Measurements from ENCODE around the gene MBP.

MBP gene

DNA sequence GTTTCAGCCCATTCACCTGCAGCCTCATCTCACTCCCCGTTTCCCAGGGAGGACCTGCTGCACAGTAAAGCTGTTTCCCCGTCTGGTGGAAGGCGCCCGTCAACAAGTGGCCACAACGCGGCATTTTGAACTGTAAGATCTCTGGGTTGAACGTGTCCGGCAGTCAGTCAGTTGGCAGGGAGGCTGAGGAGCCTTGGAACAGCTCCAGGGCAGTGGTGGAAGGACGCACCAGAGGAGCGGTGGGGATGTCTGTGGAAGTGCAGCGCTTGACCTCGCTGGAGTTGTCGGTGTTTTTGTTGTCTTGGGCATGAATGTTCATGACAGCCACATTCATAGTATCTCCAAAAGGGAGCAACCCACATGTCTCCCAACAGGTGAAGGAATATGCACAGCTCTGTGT, 31.4 kb upstream of the MBP start (continued):
- TF ChIP-seq CREB5 (CRISPR knock-in tag; IDR thresholded peaks at IDR 0.05; ENCODE audit: low read depth): no peak
- TF ChIP-seq, protein P1, sequence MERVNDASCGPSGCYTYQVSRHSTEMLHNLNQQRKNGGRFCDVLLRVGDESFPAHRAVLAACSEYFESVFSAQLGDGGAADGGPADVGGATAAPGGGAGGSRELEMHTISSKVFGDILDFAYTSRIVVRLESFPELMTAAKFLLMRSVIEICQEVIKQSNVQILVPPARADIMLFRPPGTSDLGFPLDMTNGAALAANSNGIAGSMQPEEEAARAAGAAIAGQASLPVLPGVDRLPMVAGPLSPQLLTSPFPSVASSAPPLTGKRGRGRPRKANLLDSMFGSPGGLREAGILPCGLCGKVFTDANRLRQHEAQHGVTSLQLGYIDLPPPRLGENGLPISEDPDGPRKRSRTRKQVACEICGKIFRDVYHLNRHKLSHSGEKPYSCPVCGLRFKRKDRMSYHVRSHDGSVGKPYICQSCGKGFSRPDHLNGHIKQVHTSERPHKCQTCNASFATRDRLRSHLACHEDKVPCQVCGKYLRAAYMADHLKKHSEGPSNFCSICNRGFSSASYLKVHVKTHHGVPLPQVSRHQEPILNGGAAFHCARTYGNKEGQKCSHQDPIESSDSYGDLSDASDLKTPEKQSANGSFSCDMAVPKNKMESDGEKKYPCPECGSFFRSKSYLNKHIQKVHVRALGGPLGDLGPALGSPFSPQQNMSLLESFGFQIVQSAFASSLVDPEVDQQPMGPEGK (CRISPR knock-in tag; IDR thresholded peaks at IDR 0.05; ENCODE audit: borderline replicate concordance): no peak

- TF ChIP-seq ZFP30 (CRISPR knock-in tag; IDR thresholded peaks at IDR 0.05) (no peak), ZFP3 (CRISPR knock-in tag; IDR thresholded peaks at IDR 0.05) (no peak), ISL1 (CRISPR knock-in tag; IDR thresholded peaks at IDR 0.05) (no peak), CREB5 (CRISPR knock-in tag; IDR thresholded peaks at IDR 0.05; ENCODE audit: low read depth) (no peak), GLIS3 (CRISPR knock-in tag; IDR thresholded peaks at IDR 0.05) (no peak)
- TF ChIP-seq, protein P2, sequence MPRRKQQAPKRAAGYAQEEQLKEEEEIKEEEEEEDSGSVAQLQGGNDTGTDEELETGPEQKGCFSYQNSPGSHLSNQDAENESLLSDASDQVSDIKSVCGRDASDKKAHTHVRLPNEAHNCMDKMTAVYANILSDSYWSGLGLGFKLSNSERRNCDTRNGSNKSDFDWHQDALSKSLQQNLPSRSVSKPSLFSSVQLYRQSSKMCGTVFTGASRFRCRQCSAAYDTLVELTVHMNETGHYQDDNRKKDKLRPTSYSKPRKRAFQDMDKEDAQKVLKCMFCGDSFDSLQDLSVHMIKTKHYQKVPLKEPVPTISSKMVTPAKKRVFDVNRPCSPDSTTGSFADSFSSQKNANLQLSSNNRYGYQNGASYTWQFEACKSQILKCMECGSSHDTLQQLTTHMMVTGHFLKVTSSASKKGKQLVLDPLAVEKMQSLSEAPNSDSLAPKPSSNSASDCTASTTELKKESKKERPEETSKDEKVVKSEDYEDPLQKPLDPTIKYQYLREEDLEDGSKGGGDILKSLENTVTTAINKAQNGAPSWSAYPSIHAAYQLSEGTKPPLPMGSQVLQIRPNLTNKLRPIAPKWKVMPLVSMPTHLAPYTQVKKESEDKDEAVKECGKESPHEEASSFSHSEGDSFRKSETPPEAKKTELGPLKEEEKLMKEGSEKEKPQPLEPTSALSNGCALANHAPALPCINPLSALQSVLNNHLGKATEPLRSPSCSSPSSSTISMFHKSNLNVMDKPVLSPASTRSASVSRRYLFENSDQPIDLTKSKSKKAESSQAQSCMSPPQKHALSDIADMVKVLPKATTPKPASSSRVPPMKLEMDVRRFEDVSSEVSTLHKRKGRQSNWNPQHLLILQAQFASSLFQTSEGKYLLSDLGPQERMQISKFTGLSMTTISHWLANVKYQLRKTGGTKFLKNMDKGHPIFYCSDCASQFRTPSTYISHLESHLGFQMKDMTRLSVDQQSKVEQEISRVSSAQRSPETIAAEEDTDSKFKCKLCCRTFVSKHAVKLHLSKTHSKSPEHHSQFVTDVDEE (CRISPR knock-in tag; IDR thresholded peaks at IDR 0.05): no peak
- TF ChIP-seq, protein P3, sequence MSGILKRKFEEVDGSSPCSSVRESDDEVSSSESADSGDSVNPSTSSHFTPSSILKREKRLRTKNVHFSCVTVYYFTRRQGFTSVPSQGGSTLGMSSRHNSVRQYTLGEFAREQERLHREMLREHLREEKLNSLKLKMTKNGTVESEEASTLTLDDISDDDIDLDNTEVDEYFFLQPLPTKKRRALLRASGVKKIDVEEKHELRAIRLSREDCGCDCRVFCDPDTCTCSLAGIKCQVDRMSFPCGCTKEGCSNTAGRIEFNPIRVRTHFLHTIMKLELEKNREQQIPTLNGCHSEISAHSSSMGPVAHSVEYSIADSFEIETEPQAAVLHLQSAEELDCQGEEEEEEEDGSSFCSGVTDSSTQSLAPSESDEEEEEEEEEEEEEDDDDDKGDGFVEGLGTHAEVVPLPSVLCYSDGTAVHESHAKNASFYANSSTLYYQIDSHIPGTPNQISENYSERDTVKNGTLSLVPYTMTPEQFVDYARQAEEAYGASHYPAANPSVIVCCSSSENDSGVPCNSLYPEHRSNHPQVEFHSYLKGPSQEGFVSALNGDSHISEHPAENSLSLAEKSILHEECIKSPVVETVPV (CRISPR knock-in tag; IDR thresholded peaks at IDR 0.05): no peak
- ATAC-seq: no peak
Observed at GRCh38 chr18:77162580-77162979, 30.0 kb upstream of the MBP start.

GRCh38 chr18:77161961-77162360, 29.4 kb upstream of the MBP start:
- ATAC-seq: no peak
- TF ChIP-seq ZFP3 (CRISPR knock-in tag; IDR thresholded peaks at IDR 0.05): no peak
- TF ChIP-seq POU6F1 (CRISPR knock-in tag; IDR thresholded peaks at IDR 0.05; ENCODE audit: borderline replicate concordance, low read depth): no peak
- TF ChIP-seq GLIS3 (CRISPR knock-in tag; IDR thresholded peaks at IDR 0.05): no peak
- TF ChIP-seq CSDC2 (CRISPR knock-in tag; IDR thresholded peaks at IDR 0.05): no peak
- no peak for TF ChIP-seq RARB (CRISPR knock-in tag; IDR thresholded peaks at IDR 0.05)
- no peak for TF ChIP-seq ZNF70 (CRISPR knock-in tag; IDR thresholded peaks at IDR 0.05)

GRCh38 chr18:77161383-77161782, 28.8 kb upstream of the MBP start:
- ATAC-seq: no peak
- TF ChIP-seq ESRRG (CRISPR knock-in tag; IDR thresholded peaks at IDR 0.05): no peak
- no peak for TF ChIP-seq ARNTL (CRISPR knock-in tag; IDR thresholded peaks at IDR 0.05; ENCODE audit: borderline replicate concordance, low read depth)
- TF ChIP-seq, protein P1 (CRISPR knock-in tag; IDR thresholded peaks at IDR 0.05; ENCODE audit: borderline replicate concordance): no peak
- TF ChIP-seq ISL1 (CRISPR knock-in tag; IDR thresholded peaks at IDR 0.05): no peak
- no peak for TF ChIP-seq CSDC2 (CRISPR knock-in tag; IDR thresholded peaks at IDR 0.05)
- TF ChIP-seq RARB (CRISPR knock-in tag; IDR thresholded peaks at IDR 0.05): no peak
- no peak for TF ChIP-seq TCF4 (CRISPR knock-in tag; IDR thresholded peaks at IDR 0.05; ENCODE audit: borderline replicate concordance)

Data from SK-N-SH treated with all-trans-retinoic acid at 6 μM for 48 hours (cell line).